NT2/D1 (cell line): ENCODE data around the gene AWAT2.

ENCODE experiments used
- SUZ12 ChIP-seq: IDR thresholded peaks from 2 replicates; pipeline ENCODE4 v1.6.1; 2011; ENCODE audit not compliant: insufficient read length, insufficient read depth; ENCODE audit errors: extremely low read depth
- YY1 ChIP-seq: IDR thresholded peaks from 2 replicates; pipeline ENCODE4 v1.6.1; 2011; ENCODE audit not compliant: insufficient read length, insufficient read depth
- ZNF274 ChIP-seq: IDR thresholded peaks from 2 replicates; pipeline ENCODE4 v1.6.1; 2011; ENCODE audit warnings: mild to moderate bottlenecking, low read depth, low read length

- TF ChIP-seq SUZ12: no peak
- no peak for TF ChIP-seq YY1
- TF ChIP-seq ZNF274: no peak
Observed at GRCh38 chrX:70001269-70001668, 48.5 kb downstream of the AWAT2 start.
